HEK293 (cell line): ENCODE results near the gene GGT5.
"Not testable (repeated sequence)": the region's sequence is repeated elsewhere in the genome, so short reads cannot be mapped to it uniquely, and the experiment has no call there.

Source experiments
- CTCF ChIA-PET: fragments of 350-600 bp; formaldehyde crosslinking; extraction: SDS; loops from one replicate; lab custom pipeline; 2021; ENCODE audit warnings: antibody characterized with exemption; lab: Yijun Ruan, JAX
- POLR2A ChIA-PET: fragments of 300-600 bp; formaldehyde crosslinking; extraction: SDS; loops from one replicate; lab custom pipeline; 2020; ENCODE audit warnings: antibody characterized with exemption, inconsistent platforms; lab: Yijun Ruan, JAX
- H3K27ac ChIP-seq: fragments of 200-500 bp; sonication (Bioruptor generic); 2 replicates; pipeline ENCODE4 v1.5.1; 2014; ENCODE audit warnings: low read depth, low read length, control low read depth, inconsistent platforms; ENCODE audit errors: extremely low read depth
- H3K36me3 ChIP-seq, 2 experiments: fragments of 200-500 bp in 1 of 2; sonication (Bioruptor generic) in 1 of 2; 1 replicate in 1 of 2; 2 replicates in 1 of 2; pipeline ENCODE4 v1.5.1; 2014 to 2017; ENCODE audit warnings: inconsistent platforms in 2 of 2, low read length in 2 of 2; ENCODE audit not compliant: control insufficient read depth in 2 of 2, insufficient read depth in 1 of 2
- H3K4me1 ChIP-seq: fragments of 200-500 bp; sonication (Bioruptor generic); 2 replicates; pipeline ENCODE4 v1.5.1; 2014; ENCODE audit warnings: mild to moderate bottlenecking, low read length, inconsistent platforms; ENCODE audit not compliant: control insufficient read depth, insufficient read depth
- H3K4me3 ChIP-seq: 2 replicates; pipeline ENCODE4 v1.5.1; 2011; ENCODE audit warnings: low read depth, mild to moderate bottlenecking, control low read depth, low read length, moderate library complexity
- H3K9me3 ChIP-seq: fragments of 200-500 bp; sonication (Bioruptor generic); 2 replicates; pipeline ENCODE4 v1.5.1; 2014; ENCODE audit warnings: low read depth, low read length, inconsistent platforms; ENCODE audit not compliant: control insufficient read depth, insufficient read depth
- EGR2 ChIP-seq: fragments of 450-650 bp; formaldehyde crosslinking; IDR thresholded peaks from 2 replicates; pipeline ENCODE4 v1.5.1; 2016; ENCODE audit warnings: low read depth, missing biosample characterization, missing genetic modification characterization
- GLIS2 ChIP-seq: fragments of 450-650 bp; formaldehyde crosslinking; IDR thresholded peaks from 2 replicates; pipeline ENCODE4 v1.5.1; 2016; ENCODE audit warnings: missing biosample characterization, missing genetic modification characterization
- MZF1 ChIP-seq: fragments of 450-650 bp; formaldehyde crosslinking; IDR thresholded peaks from 2 replicates; pipeline ENCODE4 v1.5.1; 2017; ENCODE audit warnings: missing biosample characterization, missing genetic modification characterization, borderline replicate concordance
- SP7 ChIP-seq: fragments of 450-650 bp; formaldehyde crosslinking; IDR thresholded peaks from 2 replicates; pipeline ENCODE4 v1.5.1; 2016; ENCODE audit warnings: missing biosample characterization, missing genetic modification characterization
- YY1 ChIP-seq: fragments of 450-650 bp; formaldehyde crosslinking; IDR thresholded peaks from 2 replicates; pipeline ENCODE4 v1.5.1; 2018; ENCODE audit warnings: missing biosample characterization, missing genetic modification characterization
- ZBTB21 ChIP-seq: fragments of 450-650 bp; formaldehyde crosslinking; IDR thresholded peaks from 2 replicates; pipeline ENCODE4 v1.5.1; 2017; ENCODE audit warnings: missing biosample characterization, missing genetic modification characterization
- ZBTB48 ChIP-seq: fragments of 450-650 bp; formaldehyde crosslinking; IDR thresholded peaks from 2 replicates; pipeline ENCODE4 v1.5.1; 2016; ENCODE audit warnings: missing biosample characterization, missing genetic modification characterization
- ZFHX2 ChIP-seq: fragments of 450-650 bp; formaldehyde crosslinking; conservative IDR thresholded peaks from 2 replicates; pipeline ENCODE4 v1.5.1; 2016; ENCODE audit warnings: missing biosample characterization, missing genetic modification characterization
- ZNF10 ChIP-seq: fragments of 450-650 bp; formaldehyde crosslinking; IDR thresholded peaks from 2 replicates; pipeline ENCODE4 v1.5.1; 2017; ENCODE audit warnings: missing biosample characterization, missing genetic modification characterization
- ZNF146 ChIP-seq: fragments of 450-650 bp; formaldehyde crosslinking; IDR thresholded peaks from 2 replicates; pipeline ENCODE4 v1.5.1; 2016; ENCODE audit warnings: missing biosample characterization, missing genetic modification characterization
- ZNF16 ChIP-seq: fragments of 450-650 bp; formaldehyde crosslinking; IDR thresholded peaks from 2 replicates; pipeline ENCODE4 v1.5.1; 2016; ENCODE audit warnings: low read depth, missing biosample characterization, missing genetic modification characterization
- ZNF214 ChIP-seq: fragments of 450-650 bp; formaldehyde crosslinking; IDR thresholded peaks from 2 replicates; pipeline ENCODE4 v1.5.1; 2017; ENCODE audit warnings: missing biosample characterization, mild to moderate bottlenecking, missing genetic modification characterization, borderline replicate concordance
- ZNF324 ChIP-seq: fragments of 450-650 bp; formaldehyde crosslinking; IDR thresholded peaks from 2 replicates; pipeline ENCODE4 v1.5.1; 2016; ENCODE audit warnings: missing biosample characterization, missing genetic modification characterization
- ZNF362 ChIP-seq: fragments of 450-650 bp; formaldehyde crosslinking; IDR thresholded peaks from 2 replicates; pipeline ENCODE4 v1.5.1; 2016; ENCODE audit warnings: missing biosample characterization, missing genetic modification characterization
- ZNF473 ChIP-seq: fragments of 450-650 bp; formaldehyde crosslinking; IDR thresholded peaks from 2 replicates; pipeline ENCODE4 v1.5.1; 2017; ENCODE audit warnings: missing biosample characterization, missing genetic modification characterization
- ZNF513 ChIP-seq: fragments of 450-650 bp; IDR thresholded peaks from 2 replicates; pipeline ENCODE4 v1.5.1; 2018; ENCODE audit warnings: missing biosample characterization, missing genetic modification characterization
- ZNF555 ChIP-seq: fragments of 450-650 bp; formaldehyde crosslinking; conservative IDR thresholded peaks from 2 replicates; pipeline ENCODE4 v1.5.1; 2017; ENCODE audit warnings: missing biosample characterization, mild to moderate bottlenecking, missing genetic modification characterization, inconsistent platforms
- ZNF580 ChIP-seq: fragments of 450-650 bp; formaldehyde crosslinking; IDR thresholded peaks from 2 replicates; pipeline ENCODE4 v1.5.1; 2016; ENCODE audit warnings: missing biosample characterization, missing genetic modification characterization
- ZNF621 ChIP-seq: fragments of 450-650 bp; formaldehyde crosslinking; IDR thresholded peaks from 2 replicates; pipeline ENCODE4 v1.5.1; 2017; ENCODE audit warnings: missing biosample characterization, missing genetic modification characterization
- ZNF639 ChIP-seq: fragments of 450-650 bp; formaldehyde crosslinking; IDR thresholded peaks from 2 replicates; pipeline ENCODE4 v1.5.1; 2016; ENCODE audit warnings: missing biosample characterization, missing genetic modification characterization
- ZNF791 ChIP-seq: fragments of 450-650 bp; formaldehyde crosslinking; IDR thresholded peaks from 2 replicates; pipeline ENCODE4 v1.5.1; 2016; ENCODE audit warnings: missing biosample characterization, missing genetic modification characterization
- ZNF830 ChIP-seq: fragments of 450-650 bp; IDR thresholded peaks from 2 replicates; pipeline ENCODE4 v1.5.0; 2018; ENCODE audit warnings: missing biosample characterization, missing genetic modification characterization, low read depth, mild to moderate bottlenecking, moderate library complexity

GGT5 gene

GRCh38 chr22:24210409-24210808 is 34.5 kb downstream of the GGT5 start:
- H3K4me1 ChIP-seq, H3K9me3 ChIP-seq, H3K36me3 ChIP-seq, H3K4me3 ChIP-seq, H3K27ac ChIP-seq, POLR2A ChIA-PET, CTCF ChIA-PET: not testable (repeated sequence)
- TF ChIP-seq EGR2: peak; percentile 35; the same call in 1 of the 2 replicates
- peak; percentile 58 for TF ChIP-seq ZFHX2 (tag by site-specific recombination)

- CTCF ChIA-PET: interaction anchor here (2.2 kb wide), 1 partner anchor 35 kb away, joined by 5 read pairs; no protein-coding TSS in a partner anchor
- Histone ChIP-seq H3K4me1 (no peaks in the 10 kb centered on the region), H3K27ac (no peak overlapping the region), H3K9me3 (no peaks in the 10 kb centered on the region), H3K4me3 (no peak overlapping the region), H3K36me3 (no peaks in the 10 kb centered on the region)
- TF ChIP-seq ZBTB48 (tag by site-specific recombination): no peak
- POLR2A ChIA-PET: no interaction called here
These were observed 35.2 kb downstream of the GGT5 start for GRCh38 chr22:24209687-24210086.

GRCh38 chr22:24209016-24209415 is 35.9 kb downstream of the GGT5 start:
- Histone ChIP-seq H3K36me3 (no peaks in the 10 kb centered on the region), H3K4me3 (no peak overlapping the region), H3K9me3 (no peaks in the 10 kb centered on the region), H3K27ac (no peak overlapping the region), H3K4me1 (no peaks in the 10 kb centered on the region)
- TF ChIP-seq ZNF473 (tag by site-specific recombination) (no peak), ZNF830 (tag by site-specific recombination) (no peak), ZNF791 (no peak), ZNF580 (tag by site-specific recombination) (no peak), GLIS2 (tag by site-specific recombination) (no peak), ZBTB21 (no peak), ZNF214 (tag by site-specific recombination) (no peak), YY1 (tag by site-specific recombination) (no peak), ZNF324 (no peak), ZNF362 (no peak), ZNF146 (tag by site-specific recombination) (no peak), ZNF16 (no peak), MZF1 (tag by site-specific recombination) (no peak), ZNF555 (tag by site-specific recombination) (no peak), ZNF10 (tag by site-specific recombination) (no peak), ZNF513 (no peak), SP7 (tag by site-specific recombination) (no peak), ZNF639 (tag by site-specific recombination) (no peak), ZNF621 (tag by site-specific recombination) (no peak)
- POLR2A ChIA-PET: interaction anchor here (0.5 kb wide), 1 partner anchor 384 kb away, joined by 5 read pairs; the partner anchor contains the start of gene LRRC75B
- CTCF ChIA-PET: interaction anchor here (0.8 to 2.2 kb wide), 3 partner anchors 13 to 34 kb away, joined by 3 to 5 read pairs (median 5); no protein-coding TSS in a partner anchor
